HL-60 (cell line): ENCODE data around the gene WDR5.

Experiments
- DNase-seq, 2 experiments: peaks; one replicate each; pipeline ENCODE4 v3.0.0-alpha.2; 2010 to 2020; ENCODE audit warnings: low read depth in 1 of 2, low spot score in 1 of 2
- H3K27ac ChIP-seq: fragments of 250-450 bp; sonication (Bioruptor Pico); replicated peaks from 2 replicates; pipeline ENCODE4 v1.5.1; 2020; ENCODE audit warnings: mild to moderate bottlenecking, moderate library complexity
- H3K27me3 ChIP-seq: fragments of 250-450 bp; sonication (Bioruptor Pico); 2 replicates; pipeline ENCODE4 v1.5.1; 2021; ENCODE audit warnings: mild to moderate bottlenecking, moderate library complexity; ENCODE audit not compliant: insufficient read depth, poor library complexity, severe bottlenecking
- H3K4me3 ChIP-seq: replicated peaks from 2 replicates; pipeline ENCODE4 v1.5.1; 2011; ENCODE audit warnings: mild to moderate bottlenecking, control low read depth, low read length; ENCODE audit not compliant: insufficient read depth
- GABPA ChIP-seq: IDR thresholded peaks from 2 replicates; pipeline ENCODE4 v1.6.1; 2012; ENCODE audit warnings: low read depth
- POLR2AphosphoS5 ChIP-seq: IDR thresholded peaks from 2 replicates; pipeline ENCODE4 v1.6.1; 2012; ENCODE audit warnings: low read depth
- SPI1 ChIP-seq: IDR thresholded peaks from 2 replicates; pipeline ENCODE4 v1.6.1; 2012; ENCODE audit warnings: low read depth, mild to moderate bottlenecking, borderline replicate concordance
- TF ChIP-seq, protein P1 (sequence below): IDR thresholded peaks from 2 replicates; pipeline ENCODE4 v1.6.1; 2012; ENCODE audit warnings: low read depth; ENCODE audit not compliant: insufficient replicate concordance
- TF ChIP-seq, protein P2 (sequence below): IDR thresholded peaks from one replicate; pipeline ENCODE4 v1.5.1; 2011; ENCODE audit warnings: low read length, control low read depth, inconsistent platforms; ENCODE audit not compliant: insufficient read depth

The WDR5 gene

DNA sequence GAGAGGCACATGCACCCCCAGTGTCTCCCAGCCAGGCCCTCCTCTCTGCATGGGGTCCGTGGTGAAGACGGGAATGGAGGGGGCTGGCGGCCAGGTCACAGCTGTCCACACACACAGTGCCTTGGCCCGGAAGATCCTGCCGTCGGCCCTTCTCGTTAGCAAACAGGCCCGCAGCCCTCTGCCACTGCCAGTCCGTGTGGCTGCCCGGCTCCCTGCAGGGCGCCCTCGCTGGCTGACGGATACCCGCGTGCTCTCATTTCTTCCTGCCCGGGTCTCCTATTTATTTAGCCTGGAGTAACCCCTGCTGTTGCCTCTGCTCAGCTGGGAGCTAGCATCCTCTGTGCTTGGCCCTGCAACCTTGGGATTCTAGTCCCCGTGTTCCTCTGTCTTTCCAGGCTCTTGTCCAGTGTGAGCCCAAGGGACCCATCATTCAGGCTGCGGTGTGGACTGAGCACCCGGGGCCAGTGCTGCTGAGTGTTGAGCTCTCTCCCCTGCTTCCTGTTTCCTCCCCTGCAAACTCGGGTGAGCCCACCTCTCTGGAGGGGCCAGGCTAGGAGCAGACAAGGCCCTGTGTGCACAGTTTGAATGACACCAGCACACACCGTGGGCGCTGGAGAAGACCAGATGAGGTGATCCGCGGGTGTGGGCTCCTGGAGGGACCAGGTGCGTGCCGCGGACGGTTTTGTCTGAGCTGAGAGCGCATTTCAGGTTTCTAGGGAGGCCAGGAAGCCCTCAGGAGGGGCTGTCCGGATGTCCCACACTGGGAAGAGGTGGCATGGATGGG lies 43.1 kb downstream of the WDR5 start:
- H3K27ac ChIP-seq = no peak overlapping the region
- TF ChIP-seq GABPA (no peak), POLR2AphosphoS5 (no peak), SPI1 (no peak)
- TF ChIP-seq, protein P1, sequence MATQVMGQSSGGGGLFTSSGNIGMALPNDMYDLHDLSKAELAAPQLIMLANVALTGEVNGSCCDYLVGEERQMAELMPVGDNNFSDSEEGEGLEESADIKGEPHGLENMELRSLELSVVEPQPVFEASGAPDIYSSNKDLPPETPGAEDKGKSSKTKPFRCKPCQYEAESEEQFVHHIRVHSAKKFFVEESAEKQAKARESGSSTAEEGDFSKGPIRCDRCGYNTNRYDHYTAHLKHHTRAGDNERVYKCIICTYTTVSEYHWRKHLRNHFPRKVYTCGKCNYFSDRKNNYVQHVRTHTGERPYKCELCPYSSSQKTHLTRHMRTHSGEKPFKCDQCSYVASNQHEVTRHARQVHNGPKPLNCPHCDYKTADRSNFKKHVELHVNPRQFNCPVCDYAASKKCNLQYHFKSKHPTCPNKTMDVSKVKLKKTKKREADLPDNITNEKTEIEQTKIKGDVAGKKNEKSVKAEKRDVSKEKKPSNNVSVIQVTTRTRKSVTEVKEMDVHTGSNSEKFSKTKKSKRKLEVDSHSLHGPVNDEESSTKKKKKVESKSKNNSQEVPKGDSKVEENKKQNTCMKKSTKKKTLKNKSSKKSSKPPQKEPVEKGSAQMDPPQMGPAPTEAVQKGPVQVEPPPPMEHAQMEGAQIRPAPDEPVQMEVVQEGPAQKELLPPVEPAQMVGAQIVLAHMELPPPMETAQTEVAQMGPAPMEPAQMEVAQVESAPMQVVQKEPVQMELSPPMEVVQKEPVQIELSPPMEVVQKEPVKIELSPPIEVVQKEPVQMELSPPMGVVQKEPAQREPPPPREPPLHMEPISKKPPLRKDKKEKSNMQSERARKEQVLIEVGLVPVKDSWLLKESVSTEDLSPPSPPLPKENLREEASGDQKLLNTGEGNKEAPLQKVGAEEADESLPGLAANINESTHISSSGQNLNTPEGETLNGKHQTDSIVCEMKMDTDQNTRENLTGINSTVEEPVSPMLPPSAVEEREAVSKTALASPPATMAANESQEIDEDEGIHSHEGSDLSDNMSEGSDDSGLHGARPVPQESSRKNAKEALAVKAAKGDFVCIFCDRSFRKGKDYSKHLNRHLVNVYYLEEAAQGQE = no peak
- TF ChIP-seq, protein P2, sequence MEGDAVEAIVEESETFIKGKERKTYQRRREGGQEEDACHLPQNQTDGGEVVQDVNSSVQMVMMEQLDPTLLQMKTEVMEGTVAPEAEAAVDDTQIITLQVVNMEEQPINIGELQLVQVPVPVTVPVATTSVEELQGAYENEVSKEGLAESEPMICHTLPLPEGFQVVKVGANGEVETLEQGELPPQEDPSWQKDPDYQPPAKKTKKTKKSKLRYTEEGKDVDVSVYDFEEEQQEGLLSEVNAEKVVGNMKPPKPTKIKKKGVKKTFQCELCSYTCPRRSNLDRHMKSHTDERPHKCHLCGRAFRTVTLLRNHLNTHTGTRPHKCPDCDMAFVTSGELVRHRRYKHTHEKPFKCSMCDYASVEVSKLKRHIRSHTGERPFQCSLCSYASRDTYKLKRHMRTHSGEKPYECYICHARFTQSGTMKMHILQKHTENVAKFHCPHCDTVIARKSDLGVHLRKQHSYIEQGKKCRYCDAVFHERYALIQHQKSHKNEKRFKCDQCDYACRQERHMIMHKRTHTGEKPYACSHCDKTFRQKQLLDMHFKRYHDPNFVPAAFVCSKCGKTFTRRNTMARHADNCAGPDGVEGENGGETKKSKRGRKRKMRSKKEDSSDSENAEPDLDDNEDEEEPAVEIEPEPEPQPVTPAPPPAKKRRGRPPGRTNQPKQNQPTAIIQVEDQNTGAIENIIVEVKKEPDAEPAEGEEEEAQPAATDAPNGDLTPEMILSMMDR = no peak
- H3K27me3 ChIP-seq = peaks cover 3% of the 10 kb centered on the region
- no peak for DNase-seq
- no peak overlapping the region for H3K4me3 ChIP-seq

DNA sequence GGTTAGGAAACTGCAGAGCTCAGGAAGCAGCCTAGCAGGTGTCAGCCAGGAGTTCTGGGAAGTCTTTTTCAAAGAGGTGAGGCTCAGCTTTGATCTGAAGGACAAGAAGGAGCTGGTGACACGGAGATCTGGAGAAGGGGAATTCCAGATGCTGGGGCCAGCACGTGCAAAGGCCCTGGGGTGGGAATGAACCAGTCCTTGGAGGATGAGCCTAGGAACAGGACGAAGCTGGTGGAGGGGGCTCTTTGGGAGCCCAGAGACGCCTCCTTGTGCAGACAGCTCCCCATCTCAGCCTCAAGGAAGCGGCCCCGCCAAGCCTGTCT lies 43.7 kb downstream of the WDR5 start:
- no peak overlapping the region for H3K27ac ChIP-seq
- no peak overlapping the region for H3K4me3 ChIP-seq
- peaks cover 3% of the 10 kb centered on the region for H3K27me3 ChIP-seq
- DNase-seq = no peak
- TF ChIP-seq GABPA = no peak
- TF ChIP-seq, protein P2 = no peak
- TF ChIP-seq, protein P1 = no peak
- TF ChIP-seq POLR2AphosphoS5 = no peak
- no peak for TF ChIP-seq SPI1

DNA sequence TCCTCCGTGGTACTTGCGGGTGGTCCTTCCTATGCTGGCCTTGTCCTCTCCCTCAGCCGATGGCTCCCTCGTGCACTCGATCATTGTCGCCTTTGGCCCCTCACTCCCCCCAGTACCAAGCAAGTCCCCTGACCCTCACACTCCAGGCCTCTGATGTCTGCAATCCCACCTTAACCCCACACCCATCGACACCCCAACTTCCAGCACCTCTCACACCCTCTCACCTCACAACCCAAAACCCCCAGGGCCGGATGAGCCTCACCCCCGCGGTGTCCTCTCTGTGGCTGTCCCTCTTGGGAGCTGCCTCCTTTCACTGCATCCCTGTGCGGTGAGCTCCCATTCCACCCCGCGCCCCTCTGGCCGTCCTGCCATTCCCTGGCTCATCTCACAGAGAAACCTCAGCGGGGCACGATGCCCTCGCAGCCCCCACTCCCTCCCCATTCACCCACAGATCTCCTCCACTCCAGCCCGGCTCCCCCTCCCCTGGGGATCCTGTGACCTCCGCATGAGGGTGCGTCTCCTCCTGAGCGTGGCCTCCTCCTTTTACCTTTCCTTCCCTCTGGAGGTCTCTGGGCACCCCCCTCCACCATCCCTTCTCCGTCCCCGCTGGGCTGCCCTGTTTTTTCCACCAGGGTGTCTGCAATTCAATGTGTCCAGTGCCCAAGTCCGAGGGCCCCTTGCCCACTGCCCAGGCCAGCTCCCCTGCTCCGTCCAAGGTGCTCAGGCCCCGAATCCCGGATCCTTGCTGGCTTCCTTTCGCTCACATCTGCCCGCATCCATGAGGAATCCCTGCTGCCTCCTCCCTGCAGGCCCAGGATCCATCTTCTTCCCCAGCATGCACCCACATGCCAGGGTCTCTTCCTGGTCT lies 44.3 kb downstream of the WDR5 start:
- peaks cover 3% of the 10 kb centered on the region for H3K27me3 ChIP-seq
- no peak for TF ChIP-seq SPI1
- TF ChIP-seq, protein P1 = no peak
- TF ChIP-seq, protein P2 = no peak
- TF ChIP-seq GABPA = no peak
- TF ChIP-seq POLR2AphosphoS5 = no peak
- no peak for DNase-seq
- no peak overlapping the region for H3K4me3 ChIP-seq
- no peak overlapping the region for H3K27ac ChIP-seq
